GM12878 (cell line): ENCODE results near the gene PTPN14.

Experiments
- CEBPB ChIP-seq, 2 experiments: fragments of 150-350 bp in 1 of 2; IDR thresholded peaks; 2 replicates each; pipeline ENCODE4 v1.6.1; 2012 to 2014; ENCODE audit warnings: low read depth in 2 of 2, low read length in 2 of 2, borderline replicate concordance in 1 of 2, inconsistent platforms in 1 of 2
- CTCF ChIP-seq, 3 experiments: IDR thresholded peaks in 2 of 3; conservative IDR thresholded peaks in 1 of 3; 2 replicates each; pipeline ENCODE4 v1.5.1; 2011; ENCODE audit warnings: low read depth in 3 of 3, low read length in 3 of 3, mild to moderate bottlenecking in 3 of 3, control low read depth in 2 of 3, moderate library complexity in 2 of 3, inconsistent platforms in 1 of 3, mixed read lengths in 1 of 3; ENCODE audit not compliant: control insufficient read depth in 2 of 3, insufficient read depth in 1 of 3; ENCODE audit errors: extremely low read depth in 1 of 3
- SRF ChIP-seq, 2 experiments: IDR thresholded peaks; 2 replicates each; pipeline ENCODE4 v1.6.1; 2011; ENCODE audit warnings: low read depth in 2 of 2, low read length in 2 of 2, mild to moderate bottlenecking in 1 of 2, moderate library complexity in 1 of 2
- STAT3 ChIP-seq: IDR thresholded peaks from 2 replicates; pipeline ENCODE4 v1.6.1; 2011; ENCODE audit warnings: low read depth, low read length, improper control_type of control experiment

DNA sequence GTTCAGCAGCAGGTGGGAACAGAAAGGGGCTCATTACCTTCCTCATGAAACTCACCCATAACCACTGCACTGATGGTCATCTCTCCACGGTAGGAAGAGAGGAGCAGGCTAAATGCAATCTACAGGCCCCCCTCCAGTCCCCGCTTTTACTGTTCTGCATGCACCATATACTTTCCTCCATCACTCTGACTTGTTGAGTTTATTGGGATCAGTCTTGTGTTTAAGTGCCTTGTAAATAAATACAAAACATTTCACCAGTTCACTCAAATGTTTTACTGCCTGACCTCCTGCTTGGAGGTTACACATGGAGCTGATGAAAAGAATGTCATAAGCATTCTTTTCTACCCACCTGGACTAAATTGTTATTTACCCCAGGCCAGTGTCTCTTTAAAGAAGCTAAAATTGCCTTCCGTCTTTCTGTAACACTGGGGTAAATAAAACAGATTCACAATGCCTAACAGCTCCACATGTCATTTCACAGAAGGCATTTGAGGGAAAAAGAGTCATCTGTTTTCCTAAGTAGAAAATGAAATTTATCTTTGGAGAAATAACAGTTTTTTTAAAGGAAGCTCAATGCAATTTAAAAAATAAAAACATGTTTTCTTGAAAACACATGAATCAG, 30.7 kb downstream of the PTPN14 start:
- TF ChIP-seq CEBPB (IDR thresholded peaks at IDR 0.05; ENCODE audit: borderline replicate concordance in 1 of 2, low read depth in 2 of 2, low read length in 2 of 2) (no peak), CTCF (IDR thresholded peaks at IDR 0.05 in 2 of 3, conservative IDR thresholded peaks at IDR 0.05 in 1 of 3; ENCODE audit: control insufficient read depth in 2 of 3, extremely low read depth in 1 of 3, insufficient read depth in 1 of 3, low read depth in 3 of 3, low read length in 3 of 3) (no peak), STAT3 (no peak), SRF (IDR thresholded peaks at IDR 0.05; ENCODE audit: low read depth in 2 of 2, low read length in 2 of 2) (no peak)
